Frontal cortex (tissue), 4 donors: ENCODE data around the gene H3-3A. TPM values are rescaled to one million over a fixed set of nuclear protein-coding genes. Genes with fewer than 3 reads are reported as not detected.

ENCODE experiments used
- DNase-seq, 2 donors: peaks; one replicate each; pipeline ENCODE4 v3.0.0; 2012; ENCODE audit warnings: low spot score in 2 of 2
- FAIRE-seq: peaks from 2 replicates; lab custom pipeline; 2012; peaks lifted over from hg19 to GRCh38; lab: Jason Lieb, UNC
- total RNA-seq: library from RNA; depleted of rRNA; stranded (reverse); fragments of >200 nt; gene quantifications from one replicate; pipeline ENCODE4 v1.2.3, GENCODE V29; 2014
- donor health status: control.
- donor health status: control.
- donor health status: control.

H3-3A gene
- 377 TPM for total RNA-seq

DNA sequence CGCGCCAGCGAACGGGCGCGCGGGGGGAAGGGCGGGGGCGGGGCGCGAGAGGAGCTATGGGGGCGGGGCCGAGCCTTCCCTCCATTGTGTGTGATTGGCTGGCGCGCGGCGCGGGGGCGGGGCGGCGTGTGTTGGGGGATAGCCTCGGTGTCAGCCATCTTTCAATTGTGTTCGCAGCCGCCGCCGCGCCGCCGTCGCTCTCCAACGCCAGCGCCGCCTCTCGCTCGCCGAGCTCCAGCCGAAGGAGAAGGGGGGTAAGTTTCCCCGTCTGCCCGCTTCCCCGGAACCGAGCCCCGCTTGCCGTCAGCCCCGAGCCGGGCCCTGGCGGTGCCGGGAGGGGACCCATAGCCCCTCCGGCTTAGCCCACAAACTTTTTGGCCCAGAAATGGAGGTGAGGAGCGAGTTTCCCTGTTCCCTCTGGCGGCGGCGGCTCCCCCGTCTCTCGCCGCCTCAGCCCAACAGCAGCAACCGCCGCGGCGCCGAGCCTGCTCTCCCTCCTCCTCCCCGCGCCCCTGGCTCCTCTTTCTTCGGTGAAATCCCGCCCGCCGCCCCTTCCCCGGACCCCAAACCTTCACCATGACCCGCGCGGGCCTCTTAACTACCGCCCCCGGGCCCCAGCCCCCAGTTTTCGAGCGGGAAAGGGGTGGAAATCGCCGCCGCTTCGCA lies at the start of gene H3-3A:
TSS of gene H3-3A (plus strand) at position 159 of the 666 bp plus-strand sequence. CDS start 1,636 bp downstream, outside the sequence.
- FAIRE-seq, result no peak

DNA sequence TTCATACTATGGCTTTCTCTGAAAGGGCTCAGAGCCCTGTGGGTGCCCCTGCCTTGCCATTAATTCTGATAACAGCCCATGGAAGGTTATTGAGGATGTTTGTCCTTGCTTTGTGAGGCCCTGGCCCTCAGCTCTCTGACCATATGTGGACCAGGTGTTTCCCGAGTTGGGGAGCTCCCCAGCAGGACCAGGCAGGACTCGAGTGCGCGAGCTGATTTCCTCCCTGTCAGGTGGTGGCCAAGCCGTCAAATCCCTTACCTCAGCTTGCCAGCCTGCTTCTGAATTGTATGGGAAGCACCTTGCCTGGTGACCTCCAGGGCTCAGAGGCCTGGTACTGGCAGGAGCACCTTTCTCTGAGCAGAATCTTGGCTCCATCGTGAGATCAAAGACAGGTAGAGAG lies 45.4 kb upstream of the H3-3A start:
- DNase-seq, result no peak
- FAIRE-seq, result no peak

More for the DNA sequence above, at the start of gene H3-3A:
- DNase-seq, result peak; percentile 94 to 97

DNA sequence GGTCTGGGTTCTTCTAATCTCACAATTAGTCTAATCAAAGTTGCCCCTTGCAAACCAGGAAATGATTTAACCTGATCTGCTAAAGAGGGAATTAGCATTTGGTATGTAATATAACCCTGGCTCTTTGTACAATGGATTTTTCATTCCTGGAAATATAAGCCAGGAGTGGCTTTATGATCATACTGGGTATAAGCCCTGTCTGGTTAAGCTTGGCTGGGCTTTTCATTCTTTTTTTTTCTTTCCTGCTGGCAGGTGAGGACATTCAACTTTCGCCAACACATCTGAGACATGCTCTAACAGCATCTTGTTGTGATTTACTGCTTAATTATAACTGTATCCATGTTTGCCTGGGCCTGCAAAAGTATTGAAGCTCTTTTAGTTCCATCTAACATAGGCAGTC lies 42.9 kb upstream of the H3-3A start:
- DNase-seq, result no peak

DNA sequence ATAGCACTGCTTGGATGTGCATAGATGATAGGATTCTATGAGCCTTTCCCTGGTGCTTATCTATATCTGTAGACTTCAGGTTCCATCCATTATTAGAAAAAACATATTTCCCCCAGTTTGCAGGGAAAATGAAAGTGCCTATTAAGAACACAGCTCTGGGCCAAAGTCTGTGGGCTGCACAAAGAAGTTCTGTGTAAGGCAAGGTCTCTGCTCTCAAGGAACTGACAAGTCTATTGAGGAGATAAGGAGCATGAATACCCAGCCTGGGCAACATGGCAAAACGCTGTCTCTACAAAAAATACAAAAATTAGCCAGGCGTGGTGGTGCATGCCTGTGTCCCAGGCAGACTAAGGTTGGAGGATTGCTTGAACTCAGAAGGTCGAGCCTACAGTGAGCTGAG lies 41.1 kb upstream of the H3-3A start:
- FAIRE-seq (no peak), DNase-seq (no peak)

More for the DNA sequence above, 42.9 kb upstream of the H3-3A start:
- no peak for FAIRE-seq

DNA sequence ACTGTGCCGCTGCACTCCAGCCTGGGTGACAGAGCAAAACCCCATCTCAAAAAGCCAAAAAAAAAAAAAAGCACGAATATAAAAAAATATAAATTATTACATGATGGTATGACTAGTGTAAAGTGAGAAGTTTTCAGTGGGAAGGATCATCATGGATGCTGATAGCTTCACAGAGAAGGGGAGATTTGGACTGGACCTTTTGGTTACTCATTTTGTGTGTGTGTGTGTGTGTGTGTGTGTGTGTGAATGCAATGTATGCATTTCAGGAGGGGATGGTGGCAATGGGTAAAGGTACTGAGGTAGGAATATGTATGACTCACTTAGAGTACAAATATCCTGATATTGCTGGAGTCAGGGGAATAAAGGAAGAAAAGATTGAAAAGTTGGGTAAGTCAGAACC lies 40.7 kb upstream of the H3-3A start:
- no peak for DNase-seq
- no peak for FAIRE-seq

DNA sequence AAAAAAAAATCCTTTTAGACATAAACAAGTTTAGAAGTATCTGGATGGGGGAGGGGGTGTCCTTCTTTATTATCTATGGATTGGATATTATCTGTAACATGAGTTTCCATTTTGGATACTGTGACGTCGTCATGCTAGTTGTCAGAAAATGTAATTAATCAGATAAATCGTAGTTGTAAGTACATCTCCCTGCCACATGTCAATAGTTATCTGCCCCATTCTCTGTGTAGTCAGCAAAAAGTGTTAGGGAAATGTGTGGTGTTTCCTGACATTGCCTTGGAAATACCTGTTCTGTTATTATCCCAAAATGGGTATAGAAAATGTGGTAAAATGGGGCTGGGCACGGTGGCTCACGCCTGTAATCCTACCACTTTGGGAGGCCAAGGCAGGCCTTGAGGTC lies 38.8 kb upstream of the H3-3A start:
- no peak for FAIRE-seq
- DNase-seq, result no peak

DNA sequence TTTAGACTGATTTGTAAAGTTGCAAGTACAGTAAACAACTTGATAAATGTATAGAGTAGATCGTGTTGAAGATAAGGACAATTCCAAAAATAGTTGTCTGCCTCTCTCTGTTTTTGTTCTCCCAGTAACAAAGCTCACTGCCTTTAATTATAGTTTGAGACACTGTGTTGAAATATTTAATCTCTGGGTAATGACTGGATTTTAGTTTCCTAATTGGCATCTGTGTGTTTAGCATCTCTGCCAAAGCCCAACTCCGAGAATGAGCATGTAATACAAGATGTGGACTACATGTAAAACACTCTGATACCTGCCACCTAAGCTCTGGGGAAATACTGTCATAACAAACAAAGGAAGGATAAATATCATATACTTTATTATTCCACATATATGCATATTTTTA lies 35.7 kb upstream of the H3-3A start:
- no peak for FAIRE-seq
- DNase-seq, result no peak

DNA sequence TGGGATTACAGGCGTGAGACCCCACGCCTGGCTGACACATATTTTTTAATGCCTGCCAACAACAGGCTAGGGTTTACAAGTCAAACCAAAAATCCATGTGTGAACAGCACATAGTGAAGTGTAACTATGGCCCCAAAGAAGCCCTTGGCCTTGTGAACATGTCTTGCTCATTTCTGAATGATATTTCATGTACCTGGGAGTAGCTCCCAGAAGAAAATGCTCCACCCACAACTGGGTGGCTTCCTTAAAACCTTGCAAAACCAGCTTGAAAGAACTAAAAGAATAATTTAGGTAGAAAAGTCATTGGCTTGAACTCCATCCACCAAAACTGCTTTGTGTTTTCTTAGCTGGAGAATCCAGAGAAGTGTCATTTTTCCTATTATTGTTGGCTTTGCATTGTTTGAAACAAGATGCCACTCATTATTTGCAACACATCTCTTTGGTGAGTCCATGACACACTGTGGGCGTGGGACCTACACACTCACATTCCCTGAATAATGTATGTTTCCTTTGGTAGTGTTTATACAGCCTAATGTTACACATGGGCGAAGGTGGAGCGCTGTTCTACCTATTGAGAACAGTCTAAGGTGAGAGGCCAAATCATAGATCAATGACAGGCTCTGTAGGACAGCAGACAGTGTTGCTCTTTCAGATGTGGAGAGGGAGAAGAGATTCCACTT lies 34.8 kb upstream of the H3-3A start:
- no peak for DNase-seq
- no peak for FAIRE-seq

DNA sequence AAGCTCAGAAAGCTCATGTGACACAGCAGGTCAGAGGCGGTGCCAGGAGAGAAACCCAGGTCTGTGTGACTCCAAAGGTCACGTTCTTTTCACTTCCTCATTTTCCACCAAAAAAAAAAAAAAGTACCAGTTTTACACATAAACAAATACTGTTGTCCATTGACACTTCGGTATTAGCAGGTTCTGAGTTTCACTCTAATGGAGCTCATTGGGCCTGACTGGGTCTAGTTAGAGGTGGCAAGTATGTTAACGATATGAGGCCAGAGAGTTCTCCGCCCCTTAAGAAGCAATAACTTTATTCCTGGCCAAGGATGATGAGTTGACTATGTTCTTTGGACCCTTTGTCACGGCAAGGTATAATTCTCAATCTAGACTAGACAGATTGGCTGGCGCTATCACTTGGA lies 33.4 kb upstream of the H3-3A start:
- FAIRE-seq, result no peak
- no peak for DNase-seq

DNA sequence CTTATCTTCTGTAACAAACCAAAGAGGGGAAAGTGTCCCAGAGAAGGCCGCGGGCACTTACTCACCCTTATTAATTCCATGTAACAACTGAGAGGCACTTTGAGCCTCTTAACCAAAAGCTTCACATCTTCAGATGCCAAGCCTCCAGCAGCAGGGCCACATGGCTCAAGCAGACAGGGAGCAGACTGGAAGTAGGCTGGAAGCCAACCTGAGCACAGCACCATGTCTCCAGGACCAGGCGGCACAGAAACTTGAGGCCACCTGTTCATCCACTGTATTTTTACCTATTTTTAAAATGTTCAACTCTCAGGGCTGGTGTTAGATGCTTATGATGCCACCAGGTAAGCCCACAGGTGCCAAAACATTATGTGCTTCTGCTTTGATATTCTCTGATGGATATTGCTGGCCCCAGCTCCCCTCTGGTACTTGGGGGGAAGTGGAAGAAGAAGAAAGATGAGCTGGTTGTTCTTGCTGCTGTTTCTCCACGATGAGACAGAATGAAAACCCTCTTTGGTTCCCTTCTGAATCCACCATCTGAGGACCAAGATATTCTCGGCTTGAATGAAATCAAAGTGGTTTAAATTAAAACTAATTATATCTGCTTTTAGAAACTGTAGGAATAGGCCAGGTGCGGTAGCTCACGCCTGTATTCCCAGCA lies 32.8 kb upstream of the H3-3A start:
- DNase-seq (no peak), FAIRE-seq (no peak)

DNA sequence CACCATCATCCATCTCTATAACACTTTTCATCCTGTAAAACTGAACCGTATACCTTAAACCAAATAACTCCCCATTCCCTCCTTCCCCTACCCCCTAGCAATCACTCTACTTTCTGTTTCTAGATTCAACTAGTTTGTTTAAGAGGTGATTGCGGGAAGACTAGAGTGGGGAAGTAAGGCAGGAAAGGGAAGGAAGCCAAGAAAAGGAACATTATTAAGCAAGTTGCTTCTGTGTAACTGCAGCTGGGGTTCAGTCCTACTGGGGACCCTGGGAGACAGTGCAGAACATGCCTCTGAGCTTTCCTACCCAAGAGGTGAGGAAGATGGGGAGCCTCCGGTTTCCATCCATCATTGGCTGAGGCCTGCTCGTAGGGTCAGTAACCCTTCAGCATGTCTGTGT lies 28.9 kb upstream of the H3-3A start:
- DNase-seq, result no peak
- no peak for FAIRE-seq

DNA sequence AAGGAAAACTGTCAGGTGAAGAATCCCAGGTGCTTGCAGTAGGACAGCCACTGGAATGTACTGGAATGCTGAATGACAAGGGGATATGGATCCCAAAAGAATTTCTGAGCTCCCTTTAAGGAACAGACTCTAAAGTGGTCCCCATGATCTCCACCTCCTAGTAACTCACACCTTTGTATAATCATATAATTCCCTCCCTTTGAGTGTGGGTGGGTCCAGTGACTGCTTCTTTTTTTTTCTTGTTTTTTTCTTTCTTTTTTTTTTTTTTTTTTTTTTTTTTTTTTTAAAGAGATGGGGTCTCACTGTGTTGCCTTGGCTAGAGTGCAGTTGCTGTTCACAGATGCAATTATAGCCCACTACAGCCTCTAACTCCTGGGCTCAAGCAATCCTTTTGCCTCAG lies 28.5 kb upstream of the H3-3A start:
- FAIRE-seq (no peak), DNase-seq (no peak)

DNA sequence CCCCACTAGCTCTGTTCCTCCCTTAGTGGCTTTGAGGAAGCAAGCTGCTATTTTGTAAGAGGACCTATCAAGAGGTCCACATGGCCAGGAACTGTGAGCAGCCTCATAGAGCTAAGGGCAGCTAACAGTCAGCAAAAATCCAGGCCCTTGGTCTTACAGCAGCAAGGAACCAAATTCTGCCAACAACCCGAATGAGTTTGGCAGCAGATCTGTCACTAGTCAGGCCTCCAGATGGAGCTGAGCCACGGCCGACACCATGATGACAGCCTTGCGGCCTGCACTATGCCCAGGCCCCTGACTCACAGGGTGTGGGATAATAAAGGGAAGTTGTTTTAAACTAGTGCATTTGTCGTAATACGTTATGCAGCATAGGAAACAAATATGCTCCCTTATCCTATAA lies 28.0 kb upstream of the H3-3A start:
- no peak for FAIRE-seq
- peak; percentile 28 to 59 for DNase-seq

DNA sequence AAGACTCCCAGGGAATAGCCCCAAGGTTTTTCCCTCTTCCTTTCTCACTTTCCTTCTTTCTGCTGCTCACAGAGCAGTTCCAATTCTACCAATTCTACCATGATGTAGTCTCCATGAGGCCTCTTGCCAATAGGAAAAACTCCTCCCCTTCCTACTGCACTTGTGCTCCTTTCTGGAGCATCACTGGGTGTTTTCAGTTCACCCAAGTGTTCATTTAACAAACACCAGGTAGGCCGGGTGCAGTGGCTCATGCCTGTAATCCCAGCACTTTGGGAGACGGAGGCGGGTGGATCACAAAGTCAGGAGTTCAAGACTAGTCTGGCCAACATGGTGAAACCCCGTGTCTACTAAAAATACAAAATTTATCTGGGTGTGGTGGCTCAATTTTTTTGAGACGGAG lies 26.6 kb upstream of the H3-3A start:
- no peak for FAIRE-seq
- no peak for DNase-seq

DNA sequence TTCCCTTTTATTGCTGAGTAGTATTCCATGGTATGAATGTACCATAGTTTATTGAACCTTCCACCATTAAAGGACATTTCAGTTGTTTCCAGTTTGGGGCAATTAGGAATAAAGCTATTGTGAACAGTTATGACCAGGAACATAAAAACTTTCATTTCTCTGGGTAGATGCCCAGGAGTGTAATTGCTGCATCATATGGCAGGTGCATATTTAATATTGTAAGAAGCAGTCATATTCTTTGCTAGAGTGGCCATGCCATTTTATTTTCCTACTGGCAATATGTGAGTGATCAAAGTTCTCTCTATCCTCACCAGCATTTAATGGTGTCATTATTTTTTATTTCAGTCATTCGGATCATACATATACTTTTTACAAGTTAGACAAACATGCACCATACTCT lies 23.9 kb upstream of the H3-3A start:
- no peak for FAIRE-seq

DNA sequence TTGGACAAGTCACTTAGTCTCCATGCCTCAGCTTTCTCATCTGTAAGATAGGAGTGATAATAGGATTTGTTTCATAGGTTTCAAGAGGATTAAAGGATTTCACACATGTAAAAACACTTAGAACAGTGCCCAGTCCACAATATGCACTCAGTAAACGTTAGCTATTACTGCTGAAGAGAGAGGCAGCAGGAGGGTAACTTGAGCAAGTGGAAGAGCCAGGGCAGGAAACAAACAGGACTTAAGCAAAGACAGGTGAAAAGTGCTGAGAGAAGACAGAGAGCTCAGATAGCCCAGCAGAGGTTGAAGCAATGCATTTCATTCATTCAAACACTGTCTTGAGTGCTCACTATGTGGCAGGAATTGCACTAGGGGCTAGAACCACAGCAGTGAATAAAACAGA lies 21.1 kb upstream of the H3-3A start:
- FAIRE-seq, result no peak
- no peak for DNase-seq

More for the DNA sequence above, 23.9 kb upstream of the H3-3A start:
- DNase-seq, result no peak

DNA sequence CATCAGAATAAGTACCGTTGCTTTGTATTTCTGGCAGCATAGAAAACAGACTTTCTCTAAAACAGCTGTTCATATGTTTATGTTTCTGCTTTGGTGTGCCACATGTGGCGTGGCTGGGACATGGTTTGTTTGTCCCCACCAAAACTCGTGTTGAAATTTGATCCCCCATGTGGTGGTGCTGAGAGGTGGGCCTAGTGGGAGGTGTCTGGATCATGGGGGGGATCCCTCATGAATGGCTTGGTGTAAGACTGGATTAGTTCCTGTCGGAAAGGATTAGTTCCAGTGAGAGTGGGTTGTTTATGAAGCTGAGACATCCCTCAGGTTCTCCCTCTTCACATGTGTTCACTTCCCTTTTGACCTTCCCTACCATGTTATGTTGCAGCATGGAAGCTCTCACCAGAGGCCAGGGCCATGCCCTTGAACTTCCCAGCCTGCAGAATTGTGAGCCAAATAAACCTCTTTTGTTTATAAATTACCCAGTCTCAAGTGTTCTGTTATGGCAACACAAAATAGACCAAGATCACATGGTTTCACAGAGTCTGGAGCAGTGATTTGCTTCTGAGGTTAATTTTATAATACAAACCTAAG lies 17.9 kb upstream of the H3-3A start:
- FAIRE-seq, result no peak
- no peak for DNase-seq

DNA sequence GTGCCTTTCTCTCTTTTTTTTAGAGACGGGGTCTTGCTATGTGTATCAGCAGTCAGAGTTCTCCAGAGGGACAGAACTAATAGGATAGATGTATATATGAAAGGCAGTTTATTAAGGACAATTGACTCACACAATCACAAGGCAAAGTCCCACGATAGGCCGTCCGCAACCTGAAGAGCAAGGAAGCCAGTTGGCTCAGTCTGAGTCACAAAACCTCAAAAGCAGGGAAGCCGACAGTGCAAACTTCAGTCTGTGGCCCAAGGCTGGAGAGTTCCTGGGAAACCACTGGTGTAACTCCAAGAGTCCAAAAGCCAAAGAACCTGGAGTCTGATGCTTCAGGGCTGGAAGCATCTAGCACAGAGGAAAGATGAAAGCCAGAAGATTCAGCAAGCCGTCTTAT lies 16.3 kb upstream of the H3-3A start:
- DNase-seq (no peak), FAIRE-seq (no peak)

DNA sequence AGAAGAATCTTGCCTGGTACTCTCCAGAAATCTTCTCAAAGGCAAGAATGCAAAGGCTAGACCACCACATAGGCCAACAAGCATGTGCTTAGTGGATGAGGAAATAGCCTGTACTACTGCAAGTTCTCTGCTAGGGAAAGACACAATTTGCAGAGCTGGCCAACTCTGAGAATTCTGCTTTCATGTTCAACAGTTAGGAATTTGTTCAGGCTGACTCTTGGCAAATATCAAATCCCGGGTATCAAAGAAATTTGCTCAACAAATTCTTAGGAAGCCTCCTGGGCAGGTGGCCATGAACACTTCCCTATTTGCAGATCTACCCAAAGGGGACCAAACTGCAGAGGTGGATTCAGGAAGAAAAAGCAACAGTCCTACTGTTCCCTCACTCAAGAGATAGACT lies 15.0 kb upstream of the H3-3A start:
- no peak for FAIRE-seq
- no peak for DNase-seq

DNA sequence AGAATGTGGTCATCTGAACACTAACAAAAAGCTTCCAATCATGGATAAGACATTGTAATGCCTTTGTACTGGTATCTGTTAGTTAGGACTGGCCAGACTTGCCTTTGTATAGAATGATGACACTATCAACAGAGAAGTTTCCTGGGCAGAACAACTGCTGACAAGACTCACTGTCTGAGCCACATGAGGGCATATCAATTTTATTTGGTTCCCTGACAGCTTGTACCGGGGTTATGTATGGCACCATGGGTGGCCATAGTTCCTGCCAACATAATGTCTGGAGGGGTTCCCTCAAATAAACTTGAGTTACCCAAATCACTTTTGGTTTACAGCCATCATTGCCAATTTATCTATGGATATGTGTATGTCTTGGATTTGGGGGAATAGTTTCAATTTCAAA lies 13.6 kb upstream of the H3-3A start:
- FAIRE-seq (no peak), DNase-seq (no peak)

DNA sequence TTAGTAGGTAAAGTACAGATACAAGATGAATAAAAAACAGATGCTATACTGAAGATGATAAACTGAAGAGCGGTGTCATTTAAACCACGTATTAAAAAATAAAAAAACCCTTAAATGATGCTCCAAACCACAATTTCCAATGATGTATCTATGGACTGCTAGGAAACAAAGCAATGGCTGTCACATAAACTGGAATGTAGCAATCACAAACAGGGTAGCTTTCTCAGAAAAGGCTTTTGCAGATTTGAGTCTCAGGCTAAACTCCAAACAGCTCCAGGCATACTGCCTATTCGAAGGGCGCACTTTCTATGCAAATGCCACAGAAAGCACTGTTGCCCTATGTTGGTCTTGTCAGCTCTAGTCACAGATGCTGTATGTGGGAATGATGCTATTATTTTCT lies 12.4 kb upstream of the H3-3A start:
- DNase-seq, result no peak
- no peak for FAIRE-seq
